ENCODE results near the gene TBRG1. TPM values are rescaled to one million over a fixed set of nuclear protein-coding genes. Genes with fewer than 3 reads are reported as not detected.

TBRG1 gene
- total and polyA plus RNA-seq, 2 of the 8 experiments (the other 6 are each of a cell fraction or from before 2014, with no cell fraction given), result 16.3 to 26.7 TPM

- POLR2A ChIA-PET (ENCODE audit: partially characterized antibody), result no interaction called here
- WGBS, 2 experiments (ENCODE audit: extremely low coverage in 1 of 2, insufficient coverage in 1 of 2, insufficient read length in 1 of 2, insufficient replicate concordance in 2 of 2, low coverage in 1 of 2, low lambda C conversion rate in 2 of 2, missing lambda C conversion rate in 1 of 2), result 90% methylated on average over 2 of the region's 2 CpGs; no CpG with 5 or more reads in 1 of the 2 experiments
Measured at GRCh38 chr11:124610295-124610694, 12.4 kb upstream of the TBRG1 start.

More at GRCh38 chr11:124610295-124610694, 12.4 kb upstream of the TBRG1 start:
- no peak overlapping the region for H3K4ac ChIP-seq (replicated peaks; ENCODE audit: insufficient read length, low read depth, low read length)
- CTCF ChIA-PET (ENCODE audit: partially characterized antibody), result interaction anchor here (1.1 to 1.4 kb wide), 2 partner anchors 10 to 34 kb away, joined by 4 to 6 read pairs; no protein-coding TSS in a partner anchor
- H2BK120ac ChIP-seq (replicated peaks; ENCODE audit: low read depth, low read length), result no peak overlapping the region
- no peak overlapping the region for H2BK12ac ChIP-seq (ENCODE audit: low read depth, low read length)
- no peaks in the 10 kb centered on the region for H3K36me3 ChIP-seq (ENCODE audit: control insufficient read depth in 2 of 4, insufficient read depth in 4 of 4, low read length in 3 of 4)
- no peak overlapping the region for H2AK5ac ChIP-seq (ENCODE audit: low read depth, low read length)
- H4K91ac ChIP-seq (replicated peaks; ENCODE audit: insufficient read length, low read length), result no peak overlapping the region
- H3K9ac ChIP-seq (replicated peaks in 1 of 4; ENCODE audit: extremely low read depth in 1 of 4, low read depth in 3 of 4, low read length in 3 of 4), result no peak overlapping the region
- H2AFZ ChIP-seq (ENCODE audit: low read length), result no peak overlapping the region; the same call in 1 of the 2 replicates
- no peak overlapping the region for H3K4me2 ChIP-seq (ENCODE audit: insufficient read depth in 1 of 2, low read depth in 2 of 2, low read length in 2 of 2)
- FAIRE-seq (no peak), DNase-seq (ENCODE audit: low read depth in 1 of 2, low spot score in 2 of 2) (no peak)
- no peak overlapping the region for H3K14ac ChIP-seq (ENCODE audit: insufficient read length)
- no peaks in the 10 kb centered on the region for H3K9me3 ChIP-seq (ENCODE audit: insufficient read depth in 2 of 2, low read depth in 1 of 2, low read length in 1 of 2)
- no peaks in the 10 kb centered on the region for H3K79me2 ChIP-seq (ENCODE audit: control insufficient read depth in 1 of 2, insufficient read depth in 2 of 2, low read length in 2 of 2)
- no peaks in the 10 kb centered on the region for H3K4me1 ChIP-seq (replicated peaks in 1 of 4; ENCODE audit: control insufficient read depth in 3 of 4, insufficient read depth in 4 of 4, low read length in 3 of 4)
- no peak overlapping the region for H2BK15ac ChIP-seq (ENCODE audit: low read length)
- H3K18ac ChIP-seq (ENCODE audit: extremely low read depth, low read length), result no peak overlapping the region
- no peak overlapping the region for H4K8ac ChIP-seq (ENCODE audit: extremely low read depth, insufficient read depth, low read length)
- no peaks in the 10 kb centered on the region for H3K23me2 ChIP-seq (ENCODE audit: low read depth, low read length)
- no peaks in the 10 kb centered on the region for H4K20me1 ChIP-seq (replicated peaks in 1 of 2; ENCODE audit: control insufficient read depth in 1 of 2, insufficient read depth in 2 of 2, low read length in 2 of 2)
- no peak overlapping the region for H3K56ac ChIP-seq (replicated peaks; ENCODE audit: insufficient read length, low read depth, low read length)
- no peak overlapping the region for H3K23ac ChIP-seq (ENCODE audit: insufficient read length)
- no peaks in the 10 kb centered on the region for H3K27me3 ChIP-seq (replicated peaks in 1 of 4; ENCODE audit: control insufficient read depth in 3 of 4, extremely low read depth in 1 of 4, insufficient read depth in 3 of 4, low read length in 3 of 4)
- H2BK5ac ChIP-seq (ENCODE audit: low read depth, low read length), result no peak overlapping the region
- H2BK20ac ChIP-seq (ENCODE audit: low read length), result no peak overlapping the region
- no peaks in the 10 kb centered on the region for H3K79me1 ChIP-seq (ENCODE audit: low read depth, low read length)
- H3K4me3 ChIP-seq (ENCODE audit: extremely low read depth in 1 of 4, insufficient read depth in 2 of 4, low read depth in 3 of 4, low read length in 4 of 4), result no peak overlapping the region
- H4K5ac ChIP-seq (ENCODE audit: insufficient read length, low read depth, low read length), result no peak overlapping the region
- no peak overlapping the region for H3K27ac ChIP-seq (ENCODE audit: low read depth, low read length)
- TF ChIP-seq RFX5 (IDR thresholded peaks at IDR 0.05; ENCODE audit: borderline replicate concordance, low read depth, low read length), result no peak

All from H1 (cell line).